Prostate gland (tissue), 2 donors: ENCODE results near the gene DHX16. TPM values are rescaled to one million over a fixed set of nuclear protein-coding genes. Genes with fewer than 3 reads are reported as not detected.

Experiments used
- DNase-seq: peaks from one replicate; pipeline ENCODE4 v3.0.0-alpha.2; 2019; ENCODE audit warnings: low spot score
- H3K27ac ChIP-seq, 2 donors: fragments of 200-600 bp; sonication (generic); 2 replicates each; pipeline ENCODE4 v1.5.1; 2017 to 2019
- H3K27me3 ChIP-seq: fragments of 200-600 bp; sonication (generic); replicated peaks from 2 replicates; pipeline ENCODE4 v1.5.1; 2019; ENCODE audit not compliant: insufficient read depth
- H3K36me3 ChIP-seq, 2 donors: fragments of 200-600 bp; sonication (generic); 1 replicate in 1 of 2; 2 replicates in 1 of 2; pipeline versions ENCODE4 v1.5.1 to v1.8.1; 2017 to 2019
- H3K4me1 ChIP-seq: fragments of 200-600 bp; sonication (generic); replicated peaks from 2 replicates; pipeline ENCODE4 v1.5.1; 2019
- H3K4me3 ChIP-seq, 2 donors: fragments of 200-600 bp; sonication (generic); 2 replicates each; pipeline ENCODE4 v1.5.1; 2017 to 2019
- H3K9me3 ChIP-seq: fragments of 200-600 bp; sonication (generic); 2 replicates; pipeline ENCODE4 v1.5.1; 2017
- POLR2A ChIP-seq: fragments of 450-650 bp; IDR thresholded peaks from one replicate; pipeline ENCODE4 v1.6.1; 2016; ENCODE audit warnings: antibody characterized with exemption, mild to moderate bottlenecking
- POLR2AphosphoS5 ChIP-seq: sonication (generic); formaldehyde crosslinking; IDR thresholded peaks from one replicate; pipeline ENCODE4 v1.6.1; 2017; ENCODE audit warnings: antibody characterized with exemption
- WGBS: methylation state at CpG from one replicate; pipeline ENCODE4 v1.1.5; 2018; 5-methylcytosine and 5-hydroxymethylcytosine counted together
- intact Hi-C: fragments of 100-400 bp; cut with DNase I; formaldehyde crosslinking; loops from one replicate; pipeline ENCODE4 v1.14.2; 2022
- total RNA-seq, 2 donors: library from RNA; depleted of rRNA; stranded (reverse); fragments of >200 nt; gene quantifications; one replicate each; pipeline ENCODE4 v1.1.0, GENCODE V29; 2016
- TF ChIP-seq, protein P1 (sequence below), 4 experiments: fragments of 200-600 bp in 2 of 4; fragments of 450-650 bp in 2 of 4; sonication (generic) in 2 of 4; IDR thresholded peaks; 1 replicate in 3 of 4; 2 replicates in 1 of 4; pipeline ENCODE4 v1.5.1; 2016 to 2019; ENCODE audit warnings: antibody characterized with exemption in 4 of 4, mild to moderate bottlenecking in 2 of 4, moderate library complexity in 2 of 4

DHX16 gene
- total RNA-seq, 2 donors from 2014 or later = 26.4 to 41.0 TPM

DNA sequence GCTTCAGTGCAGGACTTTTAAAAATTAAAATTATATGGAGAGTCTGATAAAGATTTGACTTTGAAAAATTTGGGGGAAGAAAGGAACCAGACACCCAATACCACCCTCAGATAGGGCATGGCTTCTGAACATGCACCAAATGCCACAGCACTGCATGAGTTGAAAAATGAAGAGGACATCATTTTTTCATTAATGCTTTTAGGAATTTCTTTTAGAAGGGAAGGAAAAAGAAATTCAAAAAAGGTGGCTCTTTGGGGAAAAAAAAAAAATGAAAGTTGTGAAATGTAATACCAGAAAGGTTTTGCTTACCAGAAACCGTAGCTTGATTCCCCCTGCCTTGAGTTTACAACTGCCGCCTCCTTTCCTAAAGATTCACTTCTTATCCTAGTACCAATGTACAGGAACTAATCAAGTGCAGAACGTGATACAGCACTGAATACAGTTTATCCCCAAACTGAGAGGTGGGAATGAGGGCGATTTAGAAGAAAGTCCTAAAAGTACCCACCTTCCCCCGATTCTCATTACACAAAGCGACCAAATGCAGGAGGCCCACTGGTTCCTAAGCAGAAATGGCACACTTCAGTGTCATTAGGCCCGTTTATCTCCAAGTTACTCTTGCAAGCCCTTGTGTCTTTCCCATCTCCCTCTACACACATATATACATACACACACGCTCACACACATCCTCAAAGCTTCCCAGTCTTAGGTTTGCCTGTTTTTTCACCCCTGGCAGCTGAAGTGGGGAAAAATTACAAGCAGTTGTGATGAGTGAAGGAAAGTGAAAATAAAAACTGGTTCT is 58.6 kb downstream of the DHX16 start:
- 16% methylated on average over 8 of the region's 8 CpGs for WGBS
- no peaks in the 10 kb centered on the region for H3K27me3 ChIP-seq
- no peaks in the 10 kb centered on the region for H3K9me3 ChIP-seq
- H3K27ac ChIP-seq = peak overlapping the region; percentile 95 to 99
- peaks cover 6 to 8% of the 10 kb centered on the region in 2 donors for H3K36me3 ChIP-seq
- peaks cover 5% of the 10 kb centered on the region for H3K4me1 ChIP-seq
- intact Hi-C loops = no loop called here
- no peak for DNase-seq
- TF ChIP-seq, protein P1, sequence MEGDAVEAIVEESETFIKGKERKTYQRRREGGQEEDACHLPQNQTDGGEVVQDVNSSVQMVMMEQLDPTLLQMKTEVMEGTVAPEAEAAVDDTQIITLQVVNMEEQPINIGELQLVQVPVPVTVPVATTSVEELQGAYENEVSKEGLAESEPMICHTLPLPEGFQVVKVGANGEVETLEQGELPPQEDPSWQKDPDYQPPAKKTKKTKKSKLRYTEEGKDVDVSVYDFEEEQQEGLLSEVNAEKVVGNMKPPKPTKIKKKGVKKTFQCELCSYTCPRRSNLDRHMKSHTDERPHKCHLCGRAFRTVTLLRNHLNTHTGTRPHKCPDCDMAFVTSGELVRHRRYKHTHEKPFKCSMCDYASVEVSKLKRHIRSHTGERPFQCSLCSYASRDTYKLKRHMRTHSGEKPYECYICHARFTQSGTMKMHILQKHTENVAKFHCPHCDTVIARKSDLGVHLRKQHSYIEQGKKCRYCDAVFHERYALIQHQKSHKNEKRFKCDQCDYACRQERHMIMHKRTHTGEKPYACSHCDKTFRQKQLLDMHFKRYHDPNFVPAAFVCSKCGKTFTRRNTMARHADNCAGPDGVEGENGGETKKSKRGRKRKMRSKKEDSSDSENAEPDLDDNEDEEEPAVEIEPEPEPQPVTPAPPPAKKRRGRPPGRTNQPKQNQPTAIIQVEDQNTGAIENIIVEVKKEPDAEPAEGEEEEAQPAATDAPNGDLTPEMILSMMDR (IDR thresholded peaks at IDR 0.05) = no peak
- no peak for TF ChIP-seq POLR2A
- peak overlapping the region; percentile 54 to 89 for H3K4me3 ChIP-seq

DNA sequence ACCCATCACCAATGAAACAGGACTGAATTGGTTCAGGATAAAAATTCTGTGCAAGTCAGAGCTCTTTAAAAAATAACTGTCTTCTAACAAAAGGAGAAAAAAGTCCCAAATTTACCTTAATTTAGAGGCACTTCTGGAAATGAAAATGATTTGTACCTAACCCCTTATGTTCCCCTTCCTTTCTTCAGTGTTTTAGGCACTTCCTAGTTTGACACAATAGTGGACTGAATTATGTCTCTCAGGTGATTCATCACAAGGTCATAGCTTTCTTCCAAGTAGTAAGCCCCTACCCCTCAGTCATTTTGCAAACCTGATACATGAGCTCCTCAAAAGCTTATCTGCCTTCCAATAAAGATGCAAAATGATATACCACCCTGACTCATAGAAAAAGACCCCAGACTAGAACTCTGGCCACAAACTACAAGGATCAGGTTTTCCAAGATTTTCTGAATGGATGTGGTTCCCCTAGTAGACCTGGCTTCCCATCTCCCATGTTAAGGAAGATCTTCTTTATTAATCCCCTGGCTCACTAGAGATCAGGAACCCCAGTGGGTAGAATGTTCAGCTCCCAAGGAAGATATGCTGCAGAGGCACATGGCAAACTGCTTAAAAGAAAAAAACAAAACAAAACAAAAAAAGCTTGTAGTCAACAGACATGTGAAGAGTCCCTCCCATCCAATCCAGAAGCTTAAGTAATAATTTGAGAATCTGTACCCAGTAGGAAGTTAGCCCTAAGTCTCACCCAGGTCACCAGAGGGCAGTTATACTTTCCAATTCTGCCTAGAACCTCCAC is 59.4 kb downstream of the DHX16 start:
- intact Hi-C loops = no loop called here
- no peak for DNase-seq
- no peak overlapping the region for H3K4me3 ChIP-seq
- no peaks in the 10 kb centered on the region for H3K9me3 ChIP-seq
- H3K27ac ChIP-seq = peak overlapping the region; percentile 95 to 99
- H3K36me3 ChIP-seq = peaks cover 6 to 8% of the 10 kb centered on the region in 2 donors
- peaks cover 5% of the 10 kb centered on the region for H3K4me1 ChIP-seq
- H3K27me3 ChIP-seq = no peaks in the 10 kb centered on the region
- TF ChIP-seq POLR2AphosphoS5 (no peak), POLR2A (no peak)
- TF ChIP-seq, protein P1 (IDR thresholded peaks at IDR 0.05) = no peak

DNA sequence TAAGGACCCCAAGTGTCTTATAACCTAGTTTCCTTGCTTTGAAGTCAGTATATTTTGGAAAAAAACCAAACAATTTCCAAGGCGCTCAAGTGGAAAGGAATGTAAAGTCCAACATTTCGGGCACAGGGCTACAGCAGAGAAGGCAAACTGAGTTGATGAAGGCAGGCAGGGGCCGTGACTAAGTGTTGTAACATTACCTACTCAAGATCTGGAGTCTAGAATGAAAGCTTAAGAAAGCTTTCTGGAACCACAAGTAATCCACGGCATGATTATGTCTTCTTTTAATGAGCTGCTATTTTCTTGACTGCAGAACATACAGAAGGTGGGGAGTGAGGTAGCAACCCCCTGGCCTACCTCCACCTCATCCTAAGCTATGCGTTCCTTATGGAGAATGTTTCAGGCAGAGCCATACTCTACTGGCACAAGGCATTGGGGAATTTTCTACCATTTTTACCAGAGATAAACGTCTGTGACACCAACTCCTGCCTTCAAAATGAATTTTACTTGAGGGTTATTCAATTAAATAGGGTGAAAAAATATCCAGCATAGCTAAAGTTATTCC is 60.0 kb downstream of the DHX16 start:
- intact Hi-C loops = no loop called here
- Histone ChIP-seq H3K9me3 (no peaks in the 10 kb centered on the region), H3K27ac (peak overlapping the region; percentile 95 to 99), H3K4me1 (peaks cover 5% of the 10 kb centered on the region), H3K4me3 (no peak overlapping the region), H3K36me3 (peaks cover 6 to 8% of the 10 kb centered on the region in 2 donors), H3K27me3 (no peaks in the 10 kb centered on the region)
- 33% methylated on average over 6 of the region's 6 CpGs for WGBS
- DNase-seq = no peak
- TF ChIP-seq, protein P1 (IDR thresholded peaks at IDR 0.05) = no peak
- TF ChIP-seq POLR2AphosphoS5 = no peak
- TF ChIP-seq POLR2A = no peak

DNA sequence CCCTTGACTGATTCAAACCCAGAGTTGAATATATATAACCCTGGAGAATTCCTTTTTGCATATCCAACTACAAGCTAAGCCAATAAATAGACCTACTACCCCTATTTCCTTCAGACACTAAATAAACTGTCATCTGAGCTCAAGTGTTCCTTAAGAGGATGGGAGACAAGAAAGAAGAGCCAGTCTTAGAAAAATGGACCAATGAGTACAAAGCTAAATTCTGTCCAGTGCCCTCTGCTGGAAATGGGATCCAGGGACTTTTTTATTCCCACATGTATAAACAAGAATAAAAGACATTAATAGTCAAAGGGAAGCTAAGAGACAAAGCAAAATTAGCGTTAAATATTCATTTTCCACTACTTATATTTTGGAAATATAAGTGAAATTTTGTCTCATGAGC is 60.6 kb downstream of the DHX16 start:
- H3K4me3 ChIP-seq = no peak overlapping the region
- no peak for TF ChIP-seq POLR2AphosphoS5
- TF ChIP-seq, protein P1 (IDR thresholded peaks at IDR 0.05) = peak in 2 of 4 experiments; percentile 22 to 40
- no peak for TF ChIP-seq POLR2A
- 45% methylated on average over 1 of the region's 1 CpG for WGBS
- peak overlapping the region; percentile 95 to 99 for H3K27ac ChIP-seq
- intact Hi-C loops = no loop called here
- no peaks in the 10 kb centered on the region for H3K27me3 ChIP-seq
- peaks cover 5% of the 10 kb centered on the region for H3K4me1 ChIP-seq
- no peak for DNase-seq
- no peaks in the 10 kb centered on the region for H3K9me3 ChIP-seq
- peaks cover 6 to 8% of the 10 kb centered on the region in 2 donors for H3K36me3 ChIP-seq
